NT2/D1 (cell line): Measurements from ENCODE around the gene BICDL2.
A peak's percentile ranks its signal among the peaks of the same experiment; 100 is the strongest.

Source experiments
- DNase-seq: peaks from one replicate; pipeline ENCODE4 v3.0.0-alpha.2; 2011; ENCODE audit warnings: low read depth, low spot score
- H3K27me3 ChIP-seq: 2 replicates; pipeline ENCODE4 v1.6.0; 2011; ENCODE audit warnings: mild to moderate bottlenecking; ENCODE audit not compliant: insufficient read length, insufficient read depth
- H3K36me3 ChIP-seq: 2 replicates; pipeline ENCODE4 v1.6.1; 2011; ENCODE audit warnings: mild to moderate bottlenecking, low read length, mixed read lengths; ENCODE audit not compliant: insufficient read depth, insufficient read length
- H3K4me1 ChIP-seq: 2 replicates; pipeline ENCODE4 v1.5.1; 2011; ENCODE audit not compliant: insufficient read depth, insufficient read length
- H3K4me3 ChIP-seq: 2 replicates; pipeline ENCODE4 v1.5.1; 2011; ENCODE audit warnings: low read depth; ENCODE audit not compliant: insufficient read length
- H3K9ac ChIP-seq: 2 replicates; pipeline ENCODE4 v1.6.0; 2011; ENCODE audit warnings: low read depth; ENCODE audit not compliant: insufficient read length
- H3K9me3 ChIP-seq: 2 replicates; pipeline ENCODE4 v1.5.1; 2011; ENCODE audit warnings: mild to moderate bottlenecking, low read length; ENCODE audit not compliant: insufficient read depth
- SUZ12 ChIP-seq: IDR thresholded peaks from 2 replicates; pipeline ENCODE4 v1.6.1; 2011; ENCODE audit not compliant: insufficient read length, insufficient read depth; ENCODE audit errors: extremely low read depth
- YY1 ChIP-seq: IDR thresholded peaks from 2 replicates; pipeline ENCODE4 v1.6.1; 2011; ENCODE audit not compliant: insufficient read length, insufficient read depth
- ZNF274 ChIP-seq: IDR thresholded peaks from 2 replicates; pipeline ENCODE4 v1.6.1; 2011; ENCODE audit warnings: mild to moderate bottlenecking, low read depth, low read length

Gene BICDL2

DNA sequence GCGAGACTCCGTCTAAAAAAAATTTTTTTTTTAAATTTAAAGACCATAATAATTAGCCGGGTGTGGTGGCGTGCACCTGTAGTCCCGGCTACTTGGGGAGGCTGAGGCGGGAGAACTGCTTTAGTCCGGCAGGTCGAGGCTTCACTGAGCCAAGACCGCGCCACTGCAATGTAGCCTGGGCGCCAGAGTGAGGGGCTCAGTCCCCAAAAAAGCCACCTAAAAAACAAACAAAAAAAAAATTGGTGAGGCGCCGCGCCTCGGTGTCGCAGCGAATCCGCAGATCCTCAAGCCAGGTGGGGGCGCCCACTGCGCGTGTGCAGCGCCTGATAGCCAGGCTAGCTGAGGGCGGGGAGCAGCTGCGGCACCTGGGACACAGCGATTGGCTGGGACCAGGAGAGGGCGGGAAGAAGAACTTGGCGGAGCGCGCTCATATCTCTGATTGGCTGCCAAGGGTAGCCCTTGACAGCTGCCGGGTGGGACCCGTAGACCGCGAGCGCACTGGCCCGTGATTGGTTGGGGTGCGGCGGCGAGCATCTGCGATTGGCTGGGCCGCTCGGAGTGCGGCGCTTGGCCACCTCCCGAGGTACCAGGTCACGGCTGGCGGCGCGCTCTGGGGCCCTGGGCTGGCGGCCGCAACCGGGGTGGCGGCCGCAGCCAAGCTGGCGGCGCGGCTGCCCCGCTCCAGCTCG is 33.0 kb downstream of the BICDL2 start:
- DNase-seq: peak; percentile 100
- TF ChIP-seq ZNF274 (no peak), YY1 (no peak), SUZ12 (no peak)
- no peak overlapping the region for H3K4me3 ChIP-seq
- peaks cover 34% of the 10 kb centered on the region for H3K4me1 ChIP-seq
- H3K36me3 ChIP-seq: no peaks in the 10 kb centered on the region
- peaks cover 13% of the 10 kb centered on the region for H3K27me3 ChIP-seq
- H3K9ac ChIP-seq: no peak overlapping the region
- H3K9me3 ChIP-seq: no peaks in the 10 kb centered on the region

DNA sequence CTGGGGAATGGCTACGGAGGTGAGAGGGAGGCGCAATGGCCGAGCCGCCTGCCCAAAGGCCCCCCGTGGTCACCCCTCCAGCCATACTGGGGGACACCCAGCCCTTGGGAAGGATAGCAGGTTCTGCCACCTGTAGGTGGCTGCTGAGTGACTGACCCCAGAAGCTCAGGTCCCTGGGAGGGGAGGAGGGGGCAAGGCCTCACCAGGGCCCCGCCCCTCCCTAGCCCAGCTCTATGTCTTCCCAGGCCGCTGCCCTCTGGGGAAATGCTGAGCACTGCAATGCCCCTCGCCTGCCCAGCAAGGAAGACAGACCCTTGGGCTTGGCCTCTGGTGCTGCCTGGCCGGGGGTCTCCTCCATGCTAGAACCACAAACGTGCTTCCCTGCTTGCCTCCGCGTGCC is 35.4 kb downstream of the BICDL2 start:
- DNase-seq: no peak

DNA sequence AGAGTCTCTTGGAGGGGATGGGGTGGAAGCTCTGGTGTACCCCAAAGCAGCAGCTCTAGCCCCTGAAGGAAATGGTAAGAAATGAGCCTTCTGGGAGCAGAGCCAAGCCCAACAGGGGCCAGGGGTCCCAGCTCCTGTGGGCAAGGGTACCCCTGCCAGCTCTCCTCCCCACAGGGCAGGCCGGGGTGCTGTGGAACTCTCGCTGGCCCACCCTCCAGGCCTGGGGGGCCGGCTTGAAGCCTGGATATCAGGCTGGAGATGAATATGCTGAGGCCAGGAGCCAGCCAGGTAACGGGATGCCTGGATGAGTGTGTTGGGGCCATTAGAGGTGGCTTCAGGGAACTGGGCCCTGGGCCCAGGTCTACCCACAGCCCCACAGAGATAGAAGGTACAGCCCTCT is 36.2 kb downstream of the BICDL2 start:
- no peak overlapping the region for H3K9ac ChIP-seq
- H3K9me3 ChIP-seq: no peaks in the 10 kb centered on the region
- H3K4me1 ChIP-seq: peaks cover 29% of the 10 kb centered on the region
- DNase-seq: no peak
- TF ChIP-seq SUZ12 (no peak), YY1 (no peak), ZNF274 (no peak)
- H3K4me3 ChIP-seq: no peak overlapping the region
- no peaks in the 10 kb centered on the region for H3K36me3 ChIP-seq
- no peaks in the 10 kb centered on the region for H3K27me3 ChIP-seq

More for the DNA sequence above, 35.4 kb downstream of the BICDL2 start:
- H3K4me1 ChIP-seq: peaks cover 34% of the 10 kb centered on the region
- TF ChIP-seq ZNF274 (no peak), YY1 (no peak), SUZ12 (no peak)
- H3K9ac ChIP-seq: no peak overlapping the region
- no peaks in the 10 kb centered on the region for H3K27me3 ChIP-seq
- no peaks in the 10 kb centered on the region for H3K9me3 ChIP-seq
- no peak overlapping the region for H3K4me3 ChIP-seq
- H3K36me3 ChIP-seq: no peaks in the 10 kb centered on the region

DNA sequence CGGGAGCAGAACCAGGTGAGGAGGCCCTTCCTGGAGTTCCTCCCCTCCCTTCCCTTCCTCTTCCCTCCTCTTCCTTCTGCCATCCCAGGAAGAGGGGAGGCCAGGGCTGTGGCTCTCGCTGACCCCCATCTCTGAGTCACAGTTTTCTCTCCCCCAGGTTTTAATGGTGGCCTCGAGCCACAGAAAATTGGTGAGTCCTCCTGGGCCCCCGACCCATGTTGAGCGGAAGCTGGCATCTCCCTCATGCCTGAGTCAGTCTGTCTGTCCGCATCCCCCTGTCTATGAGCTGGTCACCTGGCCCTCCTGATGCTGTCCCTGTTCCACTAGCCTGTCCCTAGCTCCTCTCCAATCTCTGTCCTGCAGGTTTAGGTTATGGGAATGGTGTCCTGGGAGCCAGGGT is 36.8 kb downstream of the BICDL2 start:
- Histone ChIP-seq H3K4me3 (no peak overlapping the region), H3K9ac (no peak overlapping the region), H3K27me3 (no peaks in the 10 kb centered on the region), H3K9me3 (no peaks in the 10 kb centered on the region), H3K4me1 (peaks cover 29% of the 10 kb centered on the region), H3K36me3 (no peaks in the 10 kb centered on the region)
- no peak for DNase-seq
- no peak for TF ChIP-seq YY1
- TF ChIP-seq ZNF274: no peak

DNA sequence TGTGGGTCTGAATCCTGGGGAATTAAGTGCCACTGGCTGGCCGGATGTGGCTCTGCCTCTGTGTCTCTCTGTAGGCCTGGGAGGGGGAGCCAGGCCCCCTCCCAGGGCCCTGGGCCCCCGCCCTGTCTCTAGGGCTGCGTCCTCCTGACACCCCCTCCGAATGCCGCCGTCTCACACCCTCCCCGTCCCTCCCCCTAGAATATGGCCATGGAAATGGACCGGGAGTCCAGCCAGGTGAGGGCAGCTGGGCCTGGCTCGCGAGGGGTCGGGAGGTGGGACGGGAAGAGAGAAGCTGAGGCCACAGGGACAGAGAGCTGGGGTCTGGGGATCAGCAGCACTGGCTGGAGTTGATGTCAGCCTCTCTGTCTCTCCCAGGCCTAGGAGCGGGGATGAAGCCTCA is 40.4 kb downstream of the BICDL2 start:
- TF ChIP-seq YY1 (no peak), SUZ12 (no peak), ZNF274 (no peak)
- Histone ChIP-seq H3K4me1 (peaks cover 27% of the 10 kb centered on the region), H3K36me3 (no peaks in the 10 kb centered on the region), H3K4me3 (no peak overlapping the region), H3K9ac (peak overlapping the region; percentile 38), H3K9me3 (no peaks in the 10 kb centered on the region), H3K27me3 (peaks cover 3% of the 10 kb centered on the region)
- DNase-seq: no peak

DNA sequence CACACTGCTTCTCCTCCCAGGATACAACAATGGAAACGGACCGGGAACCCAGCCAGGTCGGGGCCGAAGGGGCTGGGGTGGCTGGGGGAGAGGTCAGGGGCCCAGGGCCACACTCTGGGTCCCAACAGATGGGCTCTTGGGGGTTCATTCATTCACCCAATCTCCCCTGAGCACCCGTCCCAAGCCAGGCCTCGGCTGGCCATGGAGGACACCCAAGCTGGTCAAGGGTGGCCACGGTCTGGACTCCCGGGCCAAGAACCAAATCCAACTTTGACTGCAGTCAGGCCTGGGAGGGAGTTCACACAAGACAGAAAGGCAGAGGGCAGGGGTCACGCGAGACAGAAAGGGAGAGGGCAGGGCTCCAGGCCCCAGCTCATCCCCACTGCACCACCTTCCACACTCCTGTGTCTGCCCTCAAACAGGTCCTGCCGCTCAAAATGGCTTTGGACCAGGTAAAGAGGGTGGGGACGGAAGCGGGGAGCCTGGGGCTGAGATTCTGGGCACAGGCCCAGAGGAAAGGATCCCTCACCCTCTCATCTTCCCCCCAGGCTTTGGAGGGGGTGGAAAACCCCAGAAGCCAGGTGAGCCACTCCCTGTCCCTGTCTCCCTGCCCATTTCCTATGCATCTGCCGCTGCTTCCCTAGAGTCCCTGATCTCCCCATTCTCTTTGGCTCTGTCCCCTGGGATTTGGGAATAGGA is 44.2 kb downstream of the BICDL2 start:
- Histone ChIP-seq H3K27me3 (peaks cover 3% of the 10 kb centered on the region), H3K36me3 (no peaks in the 10 kb centered on the region), H3K4me3 (no peak overlapping the region), H3K4me1 (peaks cover 33% of the 10 kb centered on the region), H3K9ac (no peak overlapping the region), H3K9me3 (no peaks in the 10 kb centered on the region)
- no peak for DNase-seq
- TF ChIP-seq YY1 (no peak), ZNF274 (no peak), SUZ12 (no peak)

DNA sequence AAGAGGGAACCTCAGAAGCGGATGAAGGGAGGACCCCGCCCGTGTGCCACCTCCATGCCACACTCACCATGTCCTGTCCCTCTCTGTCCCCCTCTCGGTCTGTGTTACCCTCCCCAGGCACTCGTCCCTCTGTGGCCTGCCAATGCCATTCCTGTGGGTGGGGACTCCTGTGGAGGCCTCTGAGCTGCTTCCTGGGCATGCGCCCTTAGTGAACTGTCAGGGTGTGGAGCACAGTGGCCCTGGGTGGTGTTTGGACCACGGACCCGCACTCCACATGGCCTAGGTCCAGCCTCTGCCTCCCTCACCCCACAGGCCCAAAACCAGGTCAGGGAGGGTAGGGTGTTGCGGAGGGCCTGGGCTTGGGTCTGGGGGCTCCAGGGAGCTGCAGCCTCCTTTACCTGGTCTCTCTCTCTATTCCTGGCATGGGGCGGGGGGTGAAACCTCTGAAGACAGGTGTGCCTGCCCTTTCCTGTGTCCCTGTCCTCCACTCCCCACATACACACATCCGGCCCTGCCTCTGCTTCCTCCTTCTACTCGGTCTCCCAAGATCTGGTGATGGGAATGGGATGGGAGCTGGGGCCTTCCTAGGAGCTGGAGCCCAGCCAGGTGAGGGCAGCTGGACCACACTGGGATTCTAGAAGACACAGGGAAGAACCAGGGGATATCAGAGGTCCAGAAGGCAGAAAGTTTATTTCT is 45.0 kb downstream of the BICDL2 start:
- H3K36me3 ChIP-seq: no peaks in the 10 kb centered on the region
- TF ChIP-seq SUZ12: no peak
- TF ChIP-seq ZNF274: no peak
- no peak for TF ChIP-seq YY1
- H3K27me3 ChIP-seq: peaks cover 3% of the 10 kb centered on the region
- peaks cover 32% of the 10 kb centered on the region for H3K4me1 ChIP-seq
- H3K9me3 ChIP-seq: no peaks in the 10 kb centered on the region
- no peak for DNase-seq
- no peak overlapping the region for H3K4me3 ChIP-seq
- no peak overlapping the region for H3K9ac ChIP-seq
